ENCODE measurements around the gene EI24. TPM values are rescaled to one million over a fixed set of nuclear protein-coding genes. Genes with fewer than 3 reads are reported as not detected.

Gene EI24
- total and polyA plus RNA-seq, 2 of the 8 experiments (the other 6 are each of a cell fraction or from before 2014, with no cell fraction given) = 135 to 264 TPM

GRCh38 chr11:125570952-125571351, 1.7 kb downstream of the EI24 start:
- Histone ChIP-seq H3K36me3 (ENCODE audit: control insufficient read depth in 2 of 4, insufficient read depth in 4 of 4, low read length in 3 of 4) (peaks cover 10 to 32% (median 26%) of the 10 kb centered on the region in 4 experiments), H4K5ac (ENCODE audit: insufficient read length, low read depth, low read length) (no peak overlapping the region), H2BK20ac (ENCODE audit: low read length) (no peak overlapping the region), H2BK12ac (ENCODE audit: low read depth, low read length) (no peak overlapping the region), H3K9ac (replicated peaks in 1 of 4; ENCODE audit: extremely low read depth in 1 of 4, low read depth in 3 of 4, low read length in 3 of 4) (no peak overlapping the region), H3K79me1 (ENCODE audit: low read depth, low read length) (peaks cover 3% of the 10 kb centered on the region; the same call in 1 of the 2 replicates), H3K4me1 (replicated peaks in 1 of 4; ENCODE audit: control insufficient read depth in 3 of 4, insufficient read depth in 4 of 4, low read length in 3 of 4) (peaks cover 2 to 10% (median 5%) of the 10 kb centered on the region in 4 experiments; a peak in 6 of 7 replicates), H3K9me3 (ENCODE audit: insufficient read depth in 2 of 2, low read depth in 1 of 2, low read length in 1 of 2) (no peaks in the 10 kb centered on the region), H3K14ac (ENCODE audit: insufficient read length) (no peak overlapping the region), H2BK5ac (ENCODE audit: low read depth, low read length) (no peak overlapping the region), H4K20me1 (replicated peaks in 1 of 2; ENCODE audit: control insufficient read depth in 1 of 2, insufficient read depth in 2 of 2, low read length in 2 of 2) (peaks cover 0 to 4% of the 10 kb centered on the region in 2 experiments), H3K18ac (ENCODE audit: extremely low read depth, low read length) (no peak overlapping the region), H3K4me3 (ENCODE audit: extremely low read depth in 1 of 4, insufficient read depth in 2 of 4, low read depth in 3 of 4, low read length in 4 of 4) (peak overlapping the region in 1 of 4 experiments; percentile 94; a peak in 1 of 8 replicates), H2BK15ac (ENCODE audit: low read length) (no peak overlapping the region), H3K23ac (ENCODE audit: insufficient read length) (no peak overlapping the region), H3K79me2 (ENCODE audit: control insufficient read depth in 1 of 2, insufficient read depth in 2 of 2, low read length in 2 of 2) (peaks cover 5 to 18% of the 10 kb centered on the region in 2 experiments; a peak in 3 of 4 replicates), H4K8ac (ENCODE audit: extremely low read depth, insufficient read depth, low read length) (no peak overlapping the region), H2AFZ (ENCODE audit: low read length) (no peak overlapping the region), H3K23me2 (ENCODE audit: low read depth, low read length) (peaks cover 6% of the 10 kb centered on the region), H3K27ac (ENCODE audit: low read depth, low read length) (no peak overlapping the region), H2AK5ac (ENCODE audit: low read depth, low read length) (no peak overlapping the region), H3K27me3 (replicated peaks in 1 of 4; ENCODE audit: control insufficient read depth in 3 of 4, extremely low read depth in 1 of 4, insufficient read depth in 3 of 4, low read length in 3 of 4) (no peaks in the 10 kb centered on the region), H4K91ac (replicated peaks; ENCODE audit: insufficient read length, low read length) (no peak overlapping the region), H3K4ac (replicated peaks; ENCODE audit: insufficient read length, low read depth, low read length) (no peak overlapping the region), H3K4me2 (ENCODE audit: insufficient read depth in 1 of 2, low read depth in 2 of 2, low read length in 2 of 2) (peak overlapping the region; percentile 82 to 97; a peak in 2 of 4 replicates), H2BK120ac (replicated peaks; ENCODE audit: low read depth, low read length) (no peak overlapping the region), H3K56ac (replicated peaks; ENCODE audit: insufficient read length, low read depth, low read length) (no peak overlapping the region)
- 97% methylated on average over 2 of the region's 2 CpGs; no CpG with 5 or more reads in 1 of the 2 experiments for WGBS, 2 experiments (ENCODE audit: extremely low coverage in 1 of 2, insufficient coverage in 1 of 2, insufficient read length in 1 of 2, insufficient replicate concordance in 2 of 2, low coverage in 1 of 2, low lambda C conversion rate in 2 of 2, missing lambda C conversion rate in 1 of 2)
- ChIA-PET POLR2A (ENCODE audit: partially characterized antibody) (interaction anchor here (1.2 to 4.5 kb wide), 4 partner anchors 22 to 78 kb away, joined by 3 to 28 read pairs (median 12); partner anchors contain the start of genes CHEK1 and STT3A), CTCF (ENCODE audit: partially characterized antibody) (interaction anchor here (1.2 kb wide), 1 partner anchor 21 kb away, joined by 3 read pairs; the partner anchor contains the start of gene STT3A)
- FAIRE-seq (no peak), DNase-seq (ENCODE audit: low read depth in 1 of 2, low spot score in 2 of 2) (no peak)
- no peak for TF ChIP-seq BCL11A (IDR thresholded peaks at IDR 0.05; ENCODE audit: low read depth in 2 of 2, low read length in 2 of 2)
- TF ChIP-seq HDAC2 (IDR thresholded peaks at IDR 0.05; ENCODE audit: borderline replicate concordance in 1 of 2, low read depth in 2 of 2, low read length in 2 of 2) = no peak
- no peak for TF ChIP-seq SIRT6 (IDR thresholded peaks at IDR 0.05; ENCODE audit: low read length)
- TF ChIP-seq EGR1 (IDR thresholded peaks at IDR 0.05; ENCODE audit: borderline replicate concordance, low read depth, low read length) = no peak
- no peak for TF ChIP-seq BACH1 (IDR thresholded peaks at IDR 0.05; ENCODE audit: low read length)
- TF ChIP-seq SP4 (IDR thresholded peaks at IDR 0.05; ENCODE audit: low read length) = no peak

Measured in H1 (cell line).